Cardiac septum (tissue), 1 donor: Measurements from ENCODE around the gene PNKD. TPM values are rescaled to one million over a fixed set of nuclear protein-coding genes. Genes with fewer than 3 reads are reported as not detected.

Source experiments
- DNase-seq: peaks from one replicate; pipeline ENCODE4 v3.0.0-alpha.2; 2020; ENCODE audit warnings: low spot score
- intact Hi-C: fragments of 100-400 bp; cut with DNase I; formaldehyde crosslinking; loops from one replicate; pipeline ENCODE4 v1.14.0; 2022
- microRNA-seq: library from miRNA; unstranded; fragments of <30 nt; microRNA quantifications from one replicate; pipeline ENCODE4 v1.2.0, GENCODE V29; 2020
- total RNA-seq: library from RNA; stranded (reverse); fragmentation: NEBNext Ultra II Directional; extraction: Animal tissue kit (Norgen Biotek cat#: 25700); gene quantifications from one replicate; pipeline ENCODE4 v1.2.1, GENCODE V29; 2021
- donor health status: DM: no; HTN: no; CAD: no.

Gene PNKD
- total RNA-seq, 1 donor from 2014 or later = 72.6 TPM

DNA sequence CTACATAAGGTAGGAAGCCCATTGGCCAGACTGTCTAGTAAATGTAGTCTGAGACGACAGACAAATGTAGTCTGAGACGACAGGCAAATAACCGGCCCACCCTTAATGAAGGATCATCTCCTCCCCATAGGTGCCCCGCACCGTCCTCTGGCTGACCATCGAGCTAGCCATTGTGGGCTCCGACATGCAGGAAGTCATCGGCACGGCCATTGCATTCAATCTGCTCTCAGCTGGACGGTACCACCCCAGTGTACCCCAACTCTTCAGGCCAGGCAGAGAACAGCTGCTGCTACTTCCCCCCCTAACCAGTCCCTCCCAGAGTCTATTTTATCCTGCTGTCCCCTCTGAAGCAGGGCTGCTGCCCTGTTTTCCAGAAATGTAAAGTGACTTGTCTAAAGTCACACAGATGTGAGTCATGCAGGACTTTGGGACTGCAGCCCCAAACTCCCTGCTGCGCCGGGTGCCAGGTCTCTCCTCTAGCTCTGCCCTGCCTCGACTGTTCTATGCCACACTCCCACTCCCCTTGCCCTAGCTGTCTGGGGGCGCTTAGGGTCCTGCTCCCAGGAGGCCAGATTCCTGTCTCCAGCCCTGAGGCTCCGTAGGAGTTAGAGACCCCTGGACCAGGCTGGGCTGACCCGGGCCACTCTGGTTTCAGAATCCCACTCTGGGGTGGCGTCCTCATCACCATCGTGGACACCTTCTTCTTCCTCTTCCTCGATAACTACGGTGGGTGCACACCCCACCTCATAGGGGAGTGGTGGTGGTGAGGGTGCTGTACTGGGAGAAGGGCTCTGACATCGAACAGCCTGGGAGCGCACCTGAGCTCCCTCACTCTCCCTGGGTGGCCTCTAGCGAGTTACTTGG is 116.4 kb downstream of the PNKD start:
- intact Hi-C loops = no loop called here

DNA sequence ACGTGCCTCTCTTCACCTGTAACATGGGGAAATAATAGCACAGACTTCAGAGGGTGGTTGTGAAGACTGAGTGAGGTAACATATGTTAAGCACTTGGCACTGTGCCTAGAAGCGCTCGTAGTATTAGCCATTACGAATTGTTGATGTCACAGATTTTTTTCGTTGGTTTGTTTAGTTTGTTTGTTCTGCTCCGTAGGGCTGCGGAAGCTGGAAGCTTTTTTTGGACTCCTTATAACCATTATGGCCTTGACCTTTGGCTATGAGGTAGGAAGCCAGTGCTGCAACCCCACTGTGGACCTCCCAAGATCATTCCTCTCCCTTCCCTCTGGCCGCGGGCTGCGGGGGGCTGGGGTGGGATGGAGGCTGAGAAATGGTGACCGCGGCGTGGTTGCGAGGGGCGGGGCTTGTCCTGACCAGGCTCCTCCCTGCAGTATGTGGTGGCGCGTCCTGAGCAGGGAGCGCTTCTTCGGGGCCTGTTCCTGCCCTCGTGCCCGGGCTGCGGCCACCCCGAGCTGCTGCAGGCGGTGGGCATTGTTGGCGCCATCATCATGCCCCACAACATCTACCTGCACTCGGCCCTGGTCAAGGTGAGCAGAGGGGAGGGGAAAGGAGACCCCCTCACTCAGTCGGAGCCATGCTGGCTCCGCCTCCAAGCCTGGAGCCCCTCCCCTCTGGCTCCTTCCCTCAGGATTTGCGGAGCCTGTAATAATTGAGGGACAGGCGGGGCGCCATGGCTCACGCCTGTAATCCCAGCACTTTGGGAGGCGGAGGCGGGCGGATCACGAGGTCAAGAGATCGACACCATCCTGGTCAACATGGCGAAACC is 117.3 kb downstream of the PNKD start:
- no peak for DNase-seq
- intact Hi-C loops = no loop called here

More for the DNA sequence above, 116.4 kb downstream of the PNKD start:
- no peak for DNase-seq

DNA sequence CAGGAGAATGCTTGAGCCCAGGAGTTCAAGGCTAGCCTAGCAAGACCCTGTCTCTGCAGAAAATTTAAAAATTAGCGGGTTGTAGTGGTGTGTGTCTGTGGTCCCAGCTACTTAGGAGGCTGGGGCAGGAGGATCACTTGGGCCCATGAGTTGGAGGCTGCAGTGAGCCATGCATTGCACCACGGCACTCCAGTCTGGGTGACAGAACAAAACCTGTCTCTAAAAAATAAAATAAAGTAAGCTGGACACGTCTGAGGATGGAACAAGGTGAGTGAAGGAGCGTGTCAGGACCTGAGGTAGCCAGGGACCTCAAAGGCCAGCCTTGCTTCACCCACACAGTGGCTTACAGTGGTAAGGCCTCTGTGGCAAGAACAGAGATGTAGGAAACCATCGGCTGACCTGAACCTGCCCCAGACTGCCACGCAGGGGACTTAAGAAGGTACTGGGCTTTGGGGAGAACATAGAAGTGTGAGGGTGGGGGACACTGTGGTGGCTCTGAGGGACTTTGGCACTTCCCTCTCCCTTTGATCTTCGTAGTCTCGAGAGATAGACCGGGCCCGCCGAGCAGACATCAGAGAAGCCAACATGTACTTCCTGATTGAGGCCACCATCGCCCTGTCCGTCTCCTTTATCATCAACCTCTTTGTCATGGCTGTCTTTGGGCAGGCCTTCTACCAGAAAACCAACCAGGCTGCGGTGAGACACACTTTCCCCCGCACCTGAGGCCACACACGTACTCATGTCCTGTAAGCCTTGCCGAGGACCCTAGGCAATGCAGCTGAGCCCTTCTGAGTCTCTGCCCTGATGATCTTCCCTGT is 119.2 kb downstream of the PNKD start:
- DNase-seq = no peak
- intact Hi-C loops = no loop called here

DNA sequence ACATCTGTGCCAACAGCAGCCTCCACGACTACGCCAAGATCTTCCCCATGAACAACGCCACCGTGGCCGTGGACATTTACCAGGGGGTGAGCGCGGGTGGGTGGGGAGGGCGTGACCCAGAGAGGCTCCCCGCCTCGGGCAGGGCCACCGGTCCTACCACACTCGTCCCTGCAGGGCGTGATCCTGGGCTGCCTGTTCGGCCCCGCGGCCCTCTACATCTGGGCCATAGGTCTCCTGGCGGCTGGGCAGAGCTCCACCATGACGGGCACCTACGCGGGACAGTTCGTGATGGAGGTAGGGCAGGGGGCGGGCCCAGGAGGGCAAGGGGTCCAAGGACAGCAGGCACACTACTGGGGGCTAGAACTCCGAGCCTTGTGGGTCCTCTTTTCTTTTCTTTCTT is 120.9 kb downstream of the PNKD start:
- intact Hi-C loops = no loop called here
- no peak for DNase-seq

DNA sequence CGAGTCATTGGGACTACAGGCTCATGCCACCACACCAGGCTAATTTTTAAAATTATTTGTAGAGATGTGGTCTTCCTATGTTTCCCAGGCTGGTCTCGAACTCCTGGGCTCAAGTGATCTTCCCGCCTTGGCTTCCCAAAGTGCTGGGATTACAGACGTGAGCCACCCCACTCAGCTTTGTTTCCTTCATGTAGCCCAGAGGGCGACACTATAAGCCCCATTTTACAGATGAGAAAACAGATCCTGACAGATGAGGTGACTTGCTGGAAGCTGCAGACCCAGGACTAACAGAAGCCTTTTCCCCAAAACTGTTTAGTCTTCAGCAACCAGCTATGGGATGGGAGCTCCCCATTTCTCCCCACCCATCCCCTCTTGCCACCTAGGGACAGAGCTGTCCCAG is 122.1 kb downstream of the PNKD start:
- intact Hi-C loops = no loop called here
- no peak for DNase-seq

DNA sequence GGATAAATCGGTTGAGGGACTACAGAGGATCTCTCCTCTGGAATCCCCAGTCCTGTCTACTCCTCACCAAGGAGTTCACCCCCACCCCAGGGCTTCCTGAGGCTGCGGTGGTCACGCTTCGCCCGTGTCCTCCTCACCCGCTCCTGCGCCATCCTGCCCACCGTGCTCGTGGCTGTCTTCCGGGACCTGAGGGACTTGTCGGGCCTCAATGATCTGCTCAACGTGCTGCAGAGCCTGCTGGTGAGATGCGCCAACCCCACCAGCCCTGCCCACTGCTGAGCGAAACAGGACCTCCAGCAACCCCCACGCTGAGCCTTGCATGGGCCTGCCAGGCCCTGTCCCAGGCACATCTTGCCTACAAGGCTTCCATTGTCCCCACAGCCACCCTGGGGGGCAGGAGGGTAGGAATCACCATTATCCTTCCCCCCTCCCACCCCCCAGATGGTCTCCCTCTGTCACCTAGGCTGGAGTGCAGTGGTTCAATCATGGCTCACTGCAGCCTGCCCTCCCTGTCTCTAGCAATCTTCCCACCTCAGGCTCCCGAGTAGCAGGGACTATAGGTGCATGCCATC is 122.7 kb downstream of the PNKD start:
- no peak for DNase-seq
- intact Hi-C loops = no loop called here

DNA sequence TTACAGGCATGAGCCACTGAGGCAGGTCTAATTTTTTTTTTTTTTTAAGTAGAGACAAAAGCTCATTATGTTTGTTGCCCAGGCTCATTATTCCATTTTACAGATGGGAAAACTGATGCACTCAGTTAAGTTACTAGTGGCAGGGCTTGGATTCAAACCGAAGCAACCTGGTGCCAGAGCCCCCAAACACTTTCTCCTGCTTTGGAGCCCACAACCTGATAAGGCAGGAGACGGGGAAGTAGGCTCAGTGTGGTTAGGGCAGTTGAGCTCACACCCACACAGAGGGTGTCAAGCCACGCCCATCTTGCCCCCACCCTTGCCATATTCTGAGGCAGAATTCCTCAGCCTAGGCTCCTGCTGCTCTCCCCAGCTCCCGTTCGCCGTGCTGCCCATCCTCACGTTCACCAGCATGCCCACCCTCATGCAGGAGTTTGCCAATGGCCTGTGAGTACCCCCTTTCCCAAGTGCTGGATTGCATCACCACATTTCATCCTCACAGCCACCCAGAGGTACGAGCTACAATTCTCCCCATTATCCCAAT is 123.5 kb downstream of the PNKD start:
- intact Hi-C loops = loop anchor here (2.0 kb wide), 1 partner anchor 27 kb away; no protein-coding TSS in a partner anchor
- no peak for DNase-seq

DNA sequence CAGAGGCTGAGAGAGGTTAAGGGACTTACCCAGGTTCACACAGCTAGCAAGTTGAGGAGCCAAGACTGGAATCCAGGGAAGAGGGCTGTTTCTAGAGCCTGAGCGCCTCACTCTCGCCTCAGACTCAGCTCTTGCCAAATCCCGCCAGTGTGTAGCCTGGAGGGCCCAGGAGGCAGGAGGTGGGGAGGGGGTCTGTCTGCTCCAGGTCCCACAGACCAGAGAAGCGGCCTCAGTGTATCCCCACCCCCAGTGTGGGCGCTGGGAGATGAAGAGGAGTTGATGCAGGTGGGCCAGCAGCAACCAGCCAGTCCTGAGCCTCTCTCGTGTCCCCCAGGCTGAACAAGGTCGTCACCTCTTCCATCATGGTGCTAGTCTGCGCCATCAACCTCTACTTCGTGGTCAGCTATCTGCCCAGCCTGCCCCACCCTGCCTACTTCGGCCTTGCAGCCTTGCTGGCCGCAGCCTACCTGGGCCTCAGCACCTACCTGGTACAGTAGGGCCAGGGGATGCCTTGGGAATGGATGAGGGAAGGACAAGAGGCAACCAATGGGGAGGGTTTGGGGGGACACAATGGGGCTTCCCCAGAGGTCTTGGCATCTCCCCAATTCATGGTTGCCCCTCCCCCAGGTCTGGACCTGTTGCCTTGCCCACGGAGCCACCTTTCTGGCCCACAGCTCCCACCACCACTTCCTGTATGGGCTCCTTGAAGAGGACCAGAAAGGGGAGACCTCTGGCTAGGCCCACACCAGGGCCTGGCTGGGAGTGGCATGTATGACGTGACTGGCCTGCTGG is 124.2 kb downstream of the PNKD start:
- no peak for DNase-seq
- intact Hi-C loops = loop anchor here (2.0 to 5.0 kb wide), 3 partner anchors 28 to 173 kb away; partner anchors contain the start of genes AAMP, CNOT9, PNKD and USP37

GRCh38 chr2:218395090-218395444 is 124.7 kb downstream of the PNKD start:
- no peak for DNase-seq
- intact Hi-C loops = loop anchor here (2.0 to 5.0 kb wide), 3 partner anchors 28 to 172 kb away; partner anchors contain the start of genes AAMP, CNOT9, PNKD and USP37

DNA sequence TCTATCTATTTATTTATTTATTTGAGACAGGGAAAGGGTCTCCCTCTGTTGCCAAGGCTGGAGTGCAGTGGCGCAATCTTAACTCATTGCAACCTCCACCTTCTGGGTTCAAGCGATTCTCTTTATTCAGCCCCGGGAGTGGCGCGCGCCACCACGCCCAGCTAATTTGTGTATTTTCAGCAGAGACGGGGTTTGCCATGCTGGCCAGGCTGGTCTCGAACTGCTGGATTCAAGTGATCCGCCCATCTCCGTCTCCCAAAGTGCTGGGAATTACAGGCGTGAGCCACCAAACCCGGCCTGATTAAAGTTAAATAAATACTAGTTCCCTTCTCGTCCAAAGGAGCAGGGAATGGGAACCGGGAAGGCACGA is 125.1 kb downstream of the PNKD start:
- DNase-seq = no peak
- intact Hi-C loops = loop anchor here (2.0 to 5.0 kb wide), 3 partner anchors 29 to 172 kb away; partner anchors contain the start of genes AAMP, CNOT9, PNKD and USP37

DNA sequence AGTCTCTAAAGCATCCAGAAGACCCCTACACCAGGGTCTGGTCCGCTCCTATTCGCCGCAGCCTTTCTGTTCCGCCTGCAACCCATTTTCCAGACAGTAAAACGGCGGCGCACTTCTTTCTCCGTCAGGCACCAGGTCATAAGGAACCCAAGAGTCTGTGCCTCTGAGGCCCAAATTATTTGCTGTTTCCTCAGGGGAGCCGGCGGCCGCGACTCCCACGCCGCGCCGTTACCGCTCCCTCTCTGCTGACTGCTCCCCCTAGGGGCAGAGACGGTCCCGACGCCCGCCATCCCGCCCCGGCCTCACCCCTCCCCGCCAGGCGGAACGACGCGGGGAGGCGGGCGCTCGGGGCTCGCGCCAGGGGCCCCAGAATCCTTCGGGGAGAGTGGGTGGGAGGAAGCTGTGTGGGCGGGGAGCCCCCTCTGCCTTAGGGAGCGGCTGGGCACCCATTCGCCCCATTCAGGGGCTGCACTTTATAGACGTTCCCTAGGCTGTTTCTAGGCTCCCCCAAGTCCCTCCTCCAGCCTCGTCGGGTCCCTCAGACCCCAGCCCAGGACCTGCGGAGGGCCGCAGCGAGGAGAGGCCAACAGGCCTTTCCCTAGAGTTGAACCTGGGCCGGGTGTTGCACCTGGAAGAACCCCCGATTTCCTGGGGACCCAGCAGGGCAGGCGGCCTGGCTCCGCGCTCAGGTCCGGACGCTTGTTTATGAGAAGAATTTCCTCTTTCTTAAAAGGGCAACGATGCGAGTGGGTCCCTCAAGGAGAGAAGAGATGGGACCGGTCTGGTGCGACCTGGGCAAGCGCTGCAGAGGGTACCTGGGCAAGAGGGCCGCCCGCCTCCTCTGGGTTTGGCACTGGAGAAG is 125.7 kb downstream of the PNKD start:
- intact Hi-C loops = loop anchor here (1.0 to 5.0 kb wide), 6 partner anchors 10 to 171 kb away; partner anchors contain the start of genes AAMP, CNOT9, PNKD and USP37
- DNase-seq = peak; percentile 97

Small RNAs within 50 kb of the gene (microRNA-seq; reads per million reads assigned to microRNA genes)
- gene MIR6513 = 4.9 reads per million, percentile 5 among the genes with 10 or more reads in this experiment
- gene MIR6810 = not detected

Other genes with a start within 250 kb of the PNKD start
- not detected for gene RUFY4, start 201.3 kb upstream of the PNKD start, total RNA-seq
- gene CXCR2, start 144.5 kb upstream of the PNKD start, total RNA-seq = 2.2 TPM
- 1.9 TPM for gene CXCR1, start 103.6 kb upstream of the PNKD start, total RNA-seq
- gene ARPC2, start 53.3 kb upstream of the PNKD start, total RNA-seq = 172 TPM
- 1.2 TPM for gene GPBAR1, start 9.5 kb upstream of the PNKD start, total RNA-seq
- gene AAMP, start 382 bp upstream of the PNKD start, total RNA-seq = 56.3 TPM
- gene TMBIM1, start 22.0 kb downstream of the PNKD start, total RNA-seq = 143 TPM
- gene CATIP, start 86.3 kb downstream of the PNKD start, total RNA-seq = not detected
- 6.4 TPM for gene SLC11A1, start 111.8 kb downstream of the PNKD start, total RNA-seq
- 100 TPM for gene CTDSP1, start 129.3 kb downstream of the PNKD start, total RNA-seq
- not detected for gene VIL1, start 148.6 kb downstream of the PNKD start, total RNA-seq